Measurements from ENCODE around the gene KRTAP10-4. TPM values are rescaled to one million over a fixed set of nuclear protein-coding genes. Genes with fewer than 3 reads are reported as not detected.

KRTAP10-4 gene
- total RNA-seq, 1 donor from 2014 or later, result not detected

DNA sequence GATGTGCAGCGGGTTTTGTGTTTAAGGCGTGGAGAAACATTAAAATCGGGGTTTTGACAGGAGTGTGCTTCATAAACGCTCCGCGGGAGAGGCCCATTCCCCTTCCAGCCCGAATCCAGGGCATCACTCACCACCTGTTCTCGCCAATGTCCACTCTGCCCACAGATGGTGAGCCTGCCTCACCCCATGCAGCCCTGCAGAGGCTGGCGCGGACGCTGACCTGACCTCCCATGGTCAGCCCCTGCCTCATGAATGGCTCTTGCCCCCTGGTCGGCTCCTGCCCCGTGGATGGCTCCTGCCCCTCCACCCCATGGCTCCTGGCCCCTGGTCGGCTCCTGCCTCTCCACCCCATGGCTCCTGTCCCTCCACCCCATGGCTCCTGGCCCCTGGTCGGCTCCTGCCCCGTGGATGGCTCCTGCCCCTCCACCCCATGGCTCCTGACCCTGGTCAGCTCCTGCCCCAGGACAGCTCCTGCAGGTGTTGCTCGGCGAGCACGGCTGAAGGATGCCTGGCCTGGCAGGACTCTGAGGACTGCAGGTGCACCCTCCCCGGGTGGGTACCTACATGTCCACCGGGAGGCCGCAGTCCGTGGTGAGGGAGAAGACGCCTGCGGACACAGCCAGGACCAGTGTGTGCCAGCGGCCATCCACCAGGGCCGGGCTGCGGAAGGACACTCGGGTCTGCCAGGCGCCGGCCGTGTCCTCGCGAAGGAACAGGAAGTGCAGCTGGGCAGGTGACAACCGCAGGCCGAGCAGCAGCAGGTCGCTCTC lies 40.2 kb upstream of the KRTAP10-4 start:
- DNase-seq (ENCODE audit: low spot score), result peak; percentile 88
- H3K27me3 Mint-ChIP-seq (ENCODE audit: low read depth), result peaks cover 21% of the 10 kb centered on the region
- H3K36me3 Mint-ChIP-seq (ENCODE audit: low read depth), result no peaks in the 10 kb centered on the region
- H3K27ac Mint-ChIP-seq (ENCODE audit: unreplicated experiment), result no peak overlapping the region
- H3K4me1 Mint-ChIP-seq (ENCODE audit: low read depth), result no peaks in the 10 kb centered on the region
- H3K4me3 Mint-ChIP-seq (ENCODE audit: unreplicated experiment), result no peak overlapping the region
- TF ChIP-seq, protein P1, sequence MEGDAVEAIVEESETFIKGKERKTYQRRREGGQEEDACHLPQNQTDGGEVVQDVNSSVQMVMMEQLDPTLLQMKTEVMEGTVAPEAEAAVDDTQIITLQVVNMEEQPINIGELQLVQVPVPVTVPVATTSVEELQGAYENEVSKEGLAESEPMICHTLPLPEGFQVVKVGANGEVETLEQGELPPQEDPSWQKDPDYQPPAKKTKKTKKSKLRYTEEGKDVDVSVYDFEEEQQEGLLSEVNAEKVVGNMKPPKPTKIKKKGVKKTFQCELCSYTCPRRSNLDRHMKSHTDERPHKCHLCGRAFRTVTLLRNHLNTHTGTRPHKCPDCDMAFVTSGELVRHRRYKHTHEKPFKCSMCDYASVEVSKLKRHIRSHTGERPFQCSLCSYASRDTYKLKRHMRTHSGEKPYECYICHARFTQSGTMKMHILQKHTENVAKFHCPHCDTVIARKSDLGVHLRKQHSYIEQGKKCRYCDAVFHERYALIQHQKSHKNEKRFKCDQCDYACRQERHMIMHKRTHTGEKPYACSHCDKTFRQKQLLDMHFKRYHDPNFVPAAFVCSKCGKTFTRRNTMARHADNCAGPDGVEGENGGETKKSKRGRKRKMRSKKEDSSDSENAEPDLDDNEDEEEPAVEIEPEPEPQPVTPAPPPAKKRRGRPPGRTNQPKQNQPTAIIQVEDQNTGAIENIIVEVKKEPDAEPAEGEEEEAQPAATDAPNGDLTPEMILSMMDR (IDR thresholded peaks at IDR 0.05), result no peak
- peaks cover 5% of the 10 kb centered on the region for H3K9me3 Mint-ChIP-seq (ENCODE audit: low read depth)

DNA sequence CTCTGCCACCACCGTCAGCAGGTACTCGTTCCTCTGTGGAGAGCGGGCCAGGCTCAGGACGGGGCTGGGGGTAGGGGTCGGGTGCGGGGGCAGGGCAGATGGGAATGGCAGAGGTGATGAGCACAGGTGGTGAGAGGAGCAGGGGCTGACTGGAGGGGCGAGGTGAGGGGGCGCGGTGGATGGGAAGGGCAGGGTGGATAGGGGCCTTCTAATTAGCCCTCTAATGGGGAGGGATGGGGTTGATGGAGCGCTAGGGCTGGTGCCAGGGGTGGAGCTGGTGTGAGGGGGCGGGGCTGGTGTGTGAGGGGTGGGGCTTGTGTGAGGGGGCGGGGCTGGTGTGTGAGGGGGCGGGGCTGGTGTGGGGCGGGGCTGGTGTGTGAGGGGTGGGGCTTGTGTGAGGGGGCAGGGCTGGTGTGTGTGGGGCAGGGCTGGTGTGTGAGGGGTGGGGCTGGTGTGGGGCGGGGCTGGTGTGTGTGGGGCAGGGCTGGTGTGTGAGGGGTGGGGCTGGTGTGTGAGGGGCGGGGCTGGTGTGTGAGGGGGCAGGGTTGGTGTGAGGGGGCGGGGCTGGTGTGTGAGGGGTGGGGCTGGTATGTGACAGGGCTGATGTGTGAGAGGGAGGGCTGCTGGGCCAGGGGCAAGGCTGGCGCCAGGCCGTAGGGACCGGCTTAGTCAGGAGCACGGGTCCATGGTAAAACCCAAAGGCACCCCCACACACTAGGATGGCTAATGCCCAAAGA lies 39.5 kb upstream of the KRTAP10-4 start:
- H3K36me3 Mint-ChIP-seq (ENCODE audit: low read depth), result no peaks in the 10 kb centered on the region
- TF ChIP-seq, protein P1 (IDR thresholded peaks at IDR 0.05), result no peak
- peaks cover 5% of the 10 kb centered on the region for H3K9me3 Mint-ChIP-seq (ENCODE audit: low read depth)
- H3K27me3 Mint-ChIP-seq (ENCODE audit: low read depth), result peaks cover 21% of the 10 kb centered on the region
- no peaks in the 10 kb centered on the region for H3K4me1 Mint-ChIP-seq (ENCODE audit: low read depth)
- DNase-seq (ENCODE audit: low spot score), result no peak
- H3K27ac Mint-ChIP-seq (ENCODE audit: unreplicated experiment), result no peak overlapping the region
- H3K4me3 Mint-ChIP-seq (ENCODE audit: unreplicated experiment), result no peak overlapping the region

DNA sequence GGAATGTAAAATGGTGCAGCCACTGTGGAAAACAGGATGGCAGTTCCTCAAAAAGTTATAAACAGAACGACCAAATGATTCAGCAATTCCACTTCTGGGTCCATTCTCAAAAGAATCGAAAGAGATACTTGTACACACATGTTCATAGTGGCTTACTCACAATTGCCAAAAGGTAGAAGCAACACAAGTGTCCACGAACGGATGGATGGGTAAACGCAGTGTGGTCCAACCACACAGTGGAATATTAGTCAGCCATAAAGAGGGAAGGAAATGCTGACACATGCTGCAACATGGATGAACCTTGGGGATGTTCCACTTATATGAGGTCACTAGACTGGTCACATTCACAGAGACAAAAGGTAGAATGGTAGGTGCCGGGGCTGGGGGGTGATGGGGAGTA lies 38.8 kb upstream of the KRTAP10-4 start:
- Mint-ChIP-seq H3K9me3 (ENCODE audit: low read depth) (peaks cover 5% of the 10 kb centered on the region), H3K27me3 (ENCODE audit: low read depth) (peaks cover 23% of the 10 kb centered on the region), H3K4me1 (ENCODE audit: low read depth) (no peaks in the 10 kb centered on the region), H3K4me3 (ENCODE audit: unreplicated experiment) (no peak overlapping the region), H3K27ac (ENCODE audit: unreplicated experiment) (no peak overlapping the region), H3K36me3 (ENCODE audit: low read depth) (no peaks in the 10 kb centered on the region)
- TF ChIP-seq, protein P1 (IDR thresholded peaks at IDR 0.05), result no peak
- no peak for DNase-seq (ENCODE audit: low spot score)

DNA sequence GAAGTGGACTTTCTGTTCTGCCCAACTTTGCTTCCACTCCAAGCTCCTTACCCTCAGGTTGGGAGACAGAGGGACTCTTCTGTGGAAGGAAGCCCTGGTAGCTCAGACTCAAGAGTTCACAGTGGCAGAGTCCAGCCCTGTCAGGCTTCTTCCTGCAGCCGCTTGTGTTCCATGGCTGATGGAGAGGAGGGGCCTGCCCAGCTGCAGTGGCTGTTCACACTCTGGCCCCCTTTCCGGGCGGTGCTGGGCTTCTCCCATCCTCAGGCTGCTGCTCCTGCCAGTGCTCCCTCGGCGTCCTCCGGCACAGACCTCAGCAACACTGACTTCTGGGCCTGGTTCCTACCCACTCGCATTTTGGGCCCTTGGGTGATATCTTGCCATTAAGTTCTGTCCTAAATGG lies 37.6 kb upstream of the KRTAP10-4 start:
- H3K27me3 Mint-ChIP-seq (ENCODE audit: low read depth), result peaks cover 18% of the 10 kb centered on the region
- TF ChIP-seq, protein P1 (IDR thresholded peaks at IDR 0.05), result no peak
- no peak overlapping the region for H3K4me3 Mint-ChIP-seq (ENCODE audit: unreplicated experiment)
- DNase-seq (ENCODE audit: low spot score), result peak; percentile 56
- no peak overlapping the region for H3K27ac Mint-ChIP-seq (ENCODE audit: unreplicated experiment)
- H3K36me3 Mint-ChIP-seq (ENCODE audit: low read depth), result no peaks in the 10 kb centered on the region
- H3K4me1 Mint-ChIP-seq (ENCODE audit: low read depth), result no peaks in the 10 kb centered on the region
- H3K9me3 Mint-ChIP-seq (ENCODE audit: low read depth), result peaks cover 5% of the 10 kb centered on the region

Data from chondrocyte (in vitro differentiated cells).